Pancreas (tissue), 10 donors: ENCODE results near the gene AGPAT1. TPM values are rescaled to one million over a fixed set of nuclear protein-coding genes. Genes with fewer than 3 reads are reported as not detected.
"Not testable (repeated sequence)": the region's sequence is repeated elsewhere in the genome, so short reads cannot be mapped to it uniquely, and the experiment has no call there.

Experiments used
- ATAC-seq, 4 donors: fragments of 200-7000 bp; cut with Tn5 transposase; one replicate each; pipeline versions ENCODE4 v1.8.0 to v1.9.1; 2020; ENCODE audit warnings: mild to moderate bottlenecking in 4 of 4, moderate library complexity in 4 of 4
- DNase-seq, 6 donors: peaks; one replicate each; pipeline ENCODE4 v3.0.0-alpha.2; 2020
- FAIRE-seq: peaks from 2 replicates; lab custom pipeline; 2012; peaks lifted over from hg19 to GRCh38; lab: Jason Lieb, UNC
- H3K27ac ChIP-seq, 4 donors: fragments of 200-600 bp; sonication (generic); 1 replicate in 3 of 4; 2 replicates in 1 of 4; pipeline versions ENCODE4 v1.5.0 to v1.8.0; 2020
- H3K27me3 ChIP-seq, 4 donors: fragments of 200-600 bp; one replicate each; pipeline ENCODE4 v1.8.0; 2021
- H3K36me3 ChIP-seq, 3 donors: fragments of 200-600 bp; sonication (generic) in 1 of 3; one replicate each; pipeline versions ENCODE4 v1.5.0 to v1.8.0; 2020 to 2021
- H3K4me1 ChIP-seq, 3 donors: fragments of 200-600 bp; one replicate each; pipeline ENCODE4 v1.8.0; 2021
- H3K4me3 ChIP-seq, 4 donors: fragments of 200-600 bp; sonication (generic) in 2 of 4; one replicate each; pipeline versions ENCODE4 v1.5.0 to v1.8.0; 2020 to 2021
- H3K9me3 ChIP-seq, 4 donors: fragments of 200-600 bp; one replicate each; pipeline ENCODE4 v1.8.0; 2021
- CTCF ChIP-seq, 4 donors: fragments of 200-600 bp; sonication (generic) in 3 of 4; IDR thresholded peaks; one replicate each; pipeline versions ENCODE4 v1.5.0 to v1.8.0; 2021; ENCODE audit warnings: antibody characterized with exemption in 4 of 4
- WGBS, 2 donors: extraction: QIAGEN DNeasy Blood & Tissue Kit; methylation state at CpG; one replicate each; pipeline ENCODE4 v1.1.7; 2013; 5-methylcytosine and 5-hydroxymethylcytosine counted together
- intact Hi-C, 3 donors: fragments of 100-400 bp; cut with DNase I; formaldehyde crosslinking; loops; one replicate each; pipeline versions ENCODE4 v1.11.1 to v1.14.2; 2022
- polyA plus RNA-seq, 2 donors: library from polyadenylated mRNA; stranded (reverse); fragments of 200-250 nt; gene quantifications; one replicate each; pipeline ENCODE4 v1.2.3, GENCODE V29; 2013
- total RNA-seq, 6 donors: library from RNA; stranded (reverse); fragmentation: NEBNext Ultra II Directional in 4 of 6; extraction: Animal tissue kit (Norgen Biotek cat#: 25700) in 4 of 6; gene quantifications; one replicate each; pipeline versions ENCODE4 v1.2.1 to v1.2.4, GENCODE V29; 2021 to 2023
- donor health status: healthy with polysubstance abuse.
- donor health status: DM: no; HTN: no; CAD: no; lungs with moderate emphysema.
- donor health status: DM: no; HTN: no; CAD: no.
- donor health status: control.
- donor health status: control.
- donor health status: Bipolar disorder and iron deficiency.
- donor health status: DM: yes; HTN: yes; CAD: no.
- donor health status: DM: no; HTN: no; CAD: no.
- donor health status: DM: no; HTN: no; CAD: no.
- donor health status: DM: yes; HTN: yes; CAD: no.

The AGPAT1 gene
- total and polyA plus RNA-seq, 8 donors: 10.1 to 28.1 (median 18.1) TPM

GRCh38 chr6:32214126-32214525 lies 38.2 kb upstream of the AGPAT1 start:
- Histone ChIP-seq H3K27ac (no peak overlapping the region), H3K27me3 (no peaks in the 10 kb centered on the region), H3K4me3 (no peak overlapping the region), H3K4me1 (no peaks in the 10 kb centered on the region), H3K36me3 (no peaks in the 10 kb centered on the region), H3K9me3 (no peaks in the 10 kb centered on the region)
- FAIRE-seq (no peak), DNase-seq (no peak), ATAC-seq (no peak)
- 73 to 86% methylated on average over 3 of the region's 3 CpGs for WGBS, 2 donors
- TF ChIP-seq CTCF (IDR thresholded peaks at IDR 0.05): no peak
- intact Hi-C loops: no loop called here

- no peak for FAIRE-seq
- no peaks in the 10 kb centered on the region for H3K9me3 ChIP-seq
- H3K4me3 ChIP-seq: no peak overlapping the region
- H3K27me3 ChIP-seq: no peaks in the 10 kb centered on the region
- intact Hi-C loops: no loop called here
- H3K27ac ChIP-seq: no peak overlapping the region
- no peak for ATAC-seq
- DNase-seq: no peak
- no peaks in the 10 kb centered on the region for H3K4me1 ChIP-seq
- H3K36me3 ChIP-seq: no peaks in the 10 kb centered on the region
- WGBS, 2 donors: 77 to 85% methylated on average over 6 of the region's 6 CpGs
- TF ChIP-seq CTCF (IDR thresholded peaks at IDR 0.05): no peak
Measured at GRCh38 chr6:32213649-32214048, 37.8 kb upstream of the AGPAT1 start.

- Histone ChIP-seq H3K36me3 (no peaks in the 10 kb centered on the region), H3K4me3 (no peak overlapping the region), H3K27me3 (no peaks in the 10 kb centered on the region), H3K4me1 (no peaks in the 10 kb centered on the region), H3K9me3 (no peaks in the 10 kb centered on the region), H3K27ac (no peak overlapping the region)
- ATAC-seq (no peak), FAIRE-seq (no peak), DNase-seq (no peak)
- 74% methylated on average over 12 of the region's 12 CpGs for WGBS, 2 donors
- no peak for TF ChIP-seq CTCF (IDR thresholded peaks at IDR 0.05)
- intact Hi-C loops: no loop called here
Measured at GRCh38 chr6:32212076-32212760, 36.3 kb upstream of the AGPAT1 start.

GRCh38 chr6:32211432-32211831 lies 35.5 kb upstream of the AGPAT1 start:
- H3K27ac ChIP-seq, FAIRE-seq, ATAC-seq, H3K9me3 ChIP-seq, H3K4me1 ChIP-seq, H3K27me3 ChIP-seq, DNase-seq, H3K36me3 ChIP-seq, intact Hi-C loops, H3K4me3 ChIP-seq: not testable (repeated sequence)
- 78 to 80% methylated on average over 4 of the region's 4 CpGs for WGBS, 2 donors

- no peaks in the 10 kb centered on the region for H3K36me3 ChIP-seq
- no peak overlapping the region for H3K27ac ChIP-seq
- FAIRE-seq (no peak), DNase-seq (no peak), ATAC-seq (no peak)
- H3K4me1 ChIP-seq: no peaks in the 10 kb centered on the region
- no peak overlapping the region for H3K4me3 ChIP-seq
- intact Hi-C loops: no loop called here
- H3K27me3 ChIP-seq: no peaks in the 10 kb centered on the region
- no peaks in the 10 kb centered on the region for H3K9me3 ChIP-seq
- TF ChIP-seq CTCF (IDR thresholded peaks at IDR 0.05): no peak
- WGBS, 2 donors: 70 to 76% methylated on average over 5 of the region's 5 CpGs
Measured at GRCh38 chr6:32210191-32210601, 34.3 kb upstream of the AGPAT1 start.
